ENCODE measurements around the gene KIFC3. TPM values are rescaled to one million over a fixed set of nuclear protein-coding genes. Genes with fewer than 3 reads are reported as not detected.

KIFC3 gene
- total and polyA plus RNA-seq, 2 donors from 2014 or later: 74.9 to 109 TPM

GRCh38 chr16:57761301-57761700 lies 41.0 kb downstream of the KIFC3 start:
- Histone ChIP-seq H3K9me3 (ENCODE audit: control insufficient read depth in 2 of 3, insufficient read depth in 1 of 3, low read length in 3 of 3) (no peaks in the 10 kb centered on the region), H3K9ac (ENCODE audit: low read length in 3 of 3) (no peak overlapping the region), H3K27me3 (ENCODE audit: control insufficient read depth, insufficient read depth, low read length) (no peaks in the 10 kb centered on the region), H3K4me1 (ENCODE audit: control insufficient read depth in 2 of 3, insufficient read depth in 2 of 3, low read depth in 1 of 3, low read length in 3 of 3) (peaks cover 0 to 3% (median 0%) of the 10 kb centered on the region in 3 donors), H3K36me3 (ENCODE audit: control insufficient read depth in 2 of 3, insufficient read depth in 3 of 3, low read length in 3 of 3) (peaks cover 0 to 51% (median 20%) of the 10 kb centered on the region in 3 donors), H3K4me3 (ENCODE audit: low read length in 3 of 3) (no peak overlapping the region), H3K27ac (ENCODE audit: low read depth in 2 of 2, low read length in 2 of 2) (no peak overlapping the region)
- FAIRE-seq (no peak), DNase-seq (peak in 1 of 5 donors; percentile 43)
- intact Hi-C loops (cut with DNase I): loop anchor here (10.0 kb wide), 1 partner anchor 234 kb away; no protein-coding TSS in a partner anchor
- TF ChIP-seq CTCF (IDR thresholded peaks at IDR 0.05; ENCODE audit: borderline replicate concordance, extremely low read depth, insufficient read depth): no peak

DNA sequence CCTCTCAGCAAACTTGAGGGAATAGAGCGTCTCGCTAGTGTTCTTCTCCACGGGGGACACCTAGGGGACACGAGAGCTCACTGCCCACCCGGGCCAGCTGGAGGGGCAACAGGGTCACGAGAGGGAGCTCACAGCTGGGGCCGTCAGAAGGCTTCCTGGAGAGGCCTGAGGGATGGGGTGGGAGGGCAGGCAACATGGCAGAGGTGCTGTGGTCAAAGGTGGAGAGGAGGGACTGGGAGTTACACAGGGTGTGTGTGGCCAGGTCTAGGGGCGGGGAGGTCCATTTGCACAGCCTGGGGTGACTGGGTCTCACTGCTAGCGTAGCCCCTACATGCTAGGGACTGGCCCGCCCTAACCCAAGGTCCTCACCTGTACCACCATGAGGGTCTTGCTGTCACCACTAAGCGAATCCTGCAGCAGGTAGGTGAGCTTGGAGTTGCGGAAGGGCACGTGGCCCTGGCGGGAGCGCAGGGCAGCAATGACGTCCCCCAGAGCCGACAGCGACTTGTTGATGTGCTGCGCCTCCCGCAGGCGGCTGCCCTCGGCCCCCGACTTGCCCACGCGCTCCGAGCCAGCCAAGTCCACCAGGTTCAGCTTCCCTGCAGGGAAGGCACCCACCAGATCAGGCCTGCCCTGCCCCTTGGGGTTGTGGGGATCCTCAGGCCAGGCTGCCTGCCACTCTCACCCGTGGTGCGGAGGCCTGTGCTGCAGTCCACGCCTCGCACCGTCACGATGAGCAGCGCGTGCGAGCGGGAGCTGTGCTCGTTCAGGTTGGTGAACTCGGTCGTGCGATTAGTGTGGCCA lies 41.7 kb downstream of the KIFC3 start:
- intact Hi-C loops (cut with DNase I): loop anchor here (10.0 kb wide), 1 partner anchor 234 kb away; no protein-coding TSS in a partner anchor
- Histone ChIP-seq H3K4me3 (ENCODE audit: low read length in 3 of 3) (no peak overlapping the region), H3K9me3 (ENCODE audit: control insufficient read depth in 2 of 3, insufficient read depth in 1 of 3, low read length in 3 of 3) (no peaks in the 10 kb centered on the region), H3K27ac (ENCODE audit: low read depth in 2 of 2, low read length in 2 of 2) (no peak overlapping the region), H3K36me3 (ENCODE audit: control insufficient read depth in 2 of 3, insufficient read depth in 3 of 3, low read length in 3 of 3) (peaks cover 0 to 43% (median 14%) of the 10 kb centered on the region in 3 donors), H3K27me3 (ENCODE audit: control insufficient read depth, insufficient read depth, low read length) (no peaks in the 10 kb centered on the region), H3K4me1 (ENCODE audit: control insufficient read depth in 2 of 3, insufficient read depth in 2 of 3, low read depth in 1 of 3, low read length in 3 of 3) (peaks cover 0 to 3% (median 0%) of the 10 kb centered on the region in 3 donors), H3K9ac (ENCODE audit: low read length in 3 of 3) (no peak overlapping the region)
- TF ChIP-seq CTCF (IDR thresholded peaks at IDR 0.05; ENCODE audit: borderline replicate concordance, extremely low read depth, insufficient read depth): no peak
- FAIRE-seq (no peak), DNase-seq (peak in 1 of 5 donors; percentile 70)

DNA sequence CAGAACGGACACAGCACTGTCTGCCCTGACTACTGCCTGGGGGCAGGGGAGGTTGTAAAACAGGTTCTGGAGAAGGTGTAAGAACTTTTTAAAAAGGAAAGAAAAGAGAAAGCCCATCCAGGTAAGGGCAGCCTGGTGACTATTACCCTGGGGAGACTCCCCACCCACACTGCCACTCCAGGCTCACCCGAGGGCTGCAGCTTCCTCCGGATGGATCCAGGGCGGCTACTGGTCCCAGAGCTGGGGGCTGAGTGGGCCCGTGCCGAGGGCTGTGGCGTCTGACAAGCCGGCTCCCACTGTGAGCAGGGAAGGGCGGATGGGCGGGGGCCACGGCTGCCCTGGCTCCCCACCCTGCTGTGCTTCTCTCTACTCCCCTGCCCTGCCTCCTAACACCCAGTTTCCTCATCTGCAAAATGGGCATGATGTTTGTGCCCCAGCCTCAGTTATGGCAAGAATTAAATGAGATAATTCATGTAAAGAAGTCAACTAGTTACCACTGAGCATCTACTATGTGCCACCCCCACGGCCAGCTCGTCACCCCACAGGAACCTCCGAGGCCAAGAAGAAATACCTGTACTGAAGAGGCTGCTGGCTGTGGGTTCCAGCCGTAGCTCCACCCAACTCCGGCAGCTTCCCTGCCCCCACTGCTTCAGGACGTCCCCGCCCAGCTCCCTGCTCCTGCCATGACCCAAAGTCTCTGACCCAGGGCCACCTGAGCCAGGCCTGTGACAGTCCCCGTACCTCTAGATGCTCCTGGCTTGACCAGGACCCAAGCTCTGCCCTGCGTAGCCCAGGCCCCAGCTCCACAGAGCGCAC lies 42.5 kb downstream of the KIFC3 start:
- FAIRE-seq: no peak
- H3K4me1 ChIP-seq (ENCODE audit: control insufficient read depth in 2 of 3, insufficient read depth in 2 of 3, low read depth in 1 of 3, low read length in 3 of 3): peaks cover 0 to 3% (median 0%) of the 10 kb centered on the region in 3 donors
- H3K27ac ChIP-seq (ENCODE audit: low read depth in 2 of 2, low read length in 2 of 2): no peak overlapping the region
- peaks cover 0 to 36% (median 11%) of the 10 kb centered on the region in 3 donors for H3K36me3 ChIP-seq (ENCODE audit: control insufficient read depth in 2 of 3, insufficient read depth in 3 of 3, low read length in 3 of 3)
- intact Hi-C loops (cut with DNase I): loop anchor here (5.0 to 10.0 kb wide), 2 partner anchors 108 to 235 kb away; no protein-coding TSS in a partner anchor
- H3K27me3 ChIP-seq (ENCODE audit: control insufficient read depth, insufficient read depth, low read length): no peaks in the 10 kb centered on the region
- no peak overlapping the region for H3K9ac ChIP-seq (ENCODE audit: low read length in 3 of 3)
- no peak overlapping the region for H3K4me3 ChIP-seq (ENCODE audit: low read length in 3 of 3)
- peak in 1 of 5 donors; percentile 70 for DNase-seq
- no peak for TF ChIP-seq CTCF (IDR thresholded peaks at IDR 0.05; ENCODE audit: borderline replicate concordance, extremely low read depth, insufficient read depth)
- H3K9me3 ChIP-seq (ENCODE audit: control insufficient read depth in 2 of 3, insufficient read depth in 1 of 3, low read length in 3 of 3): no peaks in the 10 kb centered on the region

All from kidney (tissue), 14 donors.